Measurements from ENCODE around the gene GTF3C2. TPM values are rescaled to one million over a fixed set of nuclear protein-coding genes. Genes with fewer than 3 reads are reported as not detected.

Gene GTF3C2
- total and polyA plus RNA-seq, 10 of the 15 experiments (the other 5 are each of a cell fraction or from before 2014, with no cell fraction given) = 45.9 to 105 (median 80.3) TPM

DNA sequence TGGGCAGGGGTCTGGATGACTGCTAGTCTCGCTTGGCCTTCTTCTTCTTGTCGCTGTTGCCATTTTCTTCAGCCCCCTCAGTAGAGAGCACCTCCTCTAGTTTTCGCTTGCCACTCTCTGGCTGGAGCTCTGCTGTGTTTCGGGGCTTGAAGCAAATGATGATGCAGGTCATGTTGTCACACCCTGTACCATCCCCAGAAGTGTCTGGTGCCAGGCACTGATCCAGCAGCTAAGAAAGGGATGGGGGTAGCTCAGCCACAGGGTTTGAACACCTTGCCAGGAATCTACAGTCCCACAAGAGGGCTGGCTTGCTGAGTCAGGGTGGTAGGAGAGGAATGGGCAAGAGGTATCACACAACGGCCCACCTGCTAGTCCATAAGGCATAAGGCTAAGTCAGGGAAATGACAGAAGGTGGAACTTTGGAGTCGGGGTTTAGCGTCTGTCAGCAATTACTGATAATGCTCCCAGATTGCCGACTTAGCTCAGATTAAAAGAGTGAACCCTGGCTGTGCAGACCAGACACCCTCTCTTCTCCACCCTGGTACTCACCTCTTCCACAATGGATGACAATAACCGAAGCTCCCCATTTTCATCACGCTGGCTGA is 25.1 kb upstream of the GTF3C2 start:
- H2AFZ ChIP-seq (ENCODE audit: control insufficient read depth, low read depth, low read length) = no peak overlapping the region
- FAIRE-seq = no peak
- H3K4me2 ChIP-seq (ENCODE audit: control insufficient read depth, insufficient read depth) = no peak overlapping the region
- TSS peak; percentile 69 for BruUV-seq (replicated peaks)
- H3K79me2 ChIP-seq (ENCODE audit: control insufficient read depth, insufficient read depth, low read length) = peaks cover 15% of the 10 kb centered on the region
- RAD21 ChIA-PET (ENCODE audit: unreplicated experiment) = no interaction called here
- no peak overlapping the region for H3K4me3 ChIP-seq
- POLR2A ChIA-PET = interaction anchor here (0.5 to 2.8 kb wide), 5 partner anchors 10 to 1403 kb away, joined by 3 to 23 read pairs (median 10); partner anchors contain the start of genes NRBP1 and PPM1G
- H3K9me3 ChIP-seq (replicated peaks; ENCODE audit: control insufficient read depth, insufficient read depth, low read length) = no peaks in the 10 kb centered on the region
- H3K27me3 ChIP-seq (replicated peaks in 1 of 2; ENCODE audit: control insufficient read depth in 2 of 2, insufficient read depth in 2 of 2, low read length in 1 of 2) = no peaks in the 10 kb centered on the region
- peaks cover 9% of the 10 kb centered on the region; the same call in 1 of the 2 replicates for H3K4me1 ChIP-seq (ENCODE audit: control insufficient read depth, insufficient read depth, low read length)
- no peak overlapping the region for H3K9ac ChIP-seq (ENCODE audit: control insufficient read depth, insufficient read depth, low read length)
- no peak for ATAC-seq
- H3K27ac ChIP-seq (ENCODE audit: control insufficient read depth, insufficient read depth) = no peak overlapping the region
- TF ChIP-seq E2F4 (IDR thresholded peaks at IDR 0.05; ENCODE audit: low read depth, low read length) (no peak), NRF1 (conservative IDR thresholded peaks at IDR 0.05; ENCODE audit: low read depth, low read length) (no peak), JUNB (IDR thresholded peaks at IDR 0.05) (no peak), BRCA1 (IDR thresholded peaks at IDR 0.05; ENCODE audit: low read depth, low read length) (no peak)
- TF ChIP-seq, protein P1, sequence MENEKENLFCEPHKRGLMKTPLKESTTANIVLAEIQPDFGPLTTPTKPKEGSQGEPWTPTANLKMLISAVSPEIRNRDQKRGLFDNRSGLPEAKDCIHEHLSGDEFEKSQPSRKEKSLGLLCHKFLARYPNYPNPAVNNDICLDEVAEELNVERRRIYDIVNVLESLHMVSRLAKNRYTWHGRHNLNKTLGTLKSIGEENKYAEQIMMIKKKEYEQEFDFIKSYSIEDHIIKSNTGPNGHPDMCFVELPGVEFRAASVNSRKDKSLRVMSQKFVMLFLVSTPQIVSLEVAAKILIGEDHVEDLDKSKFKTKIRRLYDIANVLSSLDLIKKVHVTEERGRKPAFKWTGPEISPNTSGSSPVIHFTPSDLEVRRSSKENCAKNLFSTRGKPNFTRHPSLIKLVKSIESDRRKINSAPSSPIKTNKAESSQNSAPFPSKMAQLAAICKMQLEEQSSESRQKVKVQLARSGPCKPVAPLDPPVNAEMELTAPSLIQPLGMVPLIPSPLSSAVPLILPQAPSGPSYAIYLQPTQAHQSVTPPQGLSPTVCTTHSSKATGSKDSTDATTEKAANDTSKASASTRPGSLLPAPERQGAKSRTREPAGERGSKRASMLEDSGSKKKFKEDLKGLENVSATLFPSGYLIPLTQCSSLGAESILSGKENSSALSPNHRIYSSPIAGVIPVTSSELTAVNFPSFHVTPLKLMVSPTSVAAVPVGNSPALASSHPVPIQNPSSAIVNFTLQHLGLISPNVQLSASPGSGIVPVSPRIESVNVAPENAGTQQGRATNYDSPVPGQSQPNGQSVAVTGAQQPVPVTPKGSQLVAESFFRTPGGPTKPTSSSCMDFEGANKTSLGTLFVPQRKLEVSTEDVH (IDR thresholded peaks at IDR 0.05; ENCODE audit: low read depth, partially characterized antibody) = no peak
- no peak for DNase-seq (ENCODE audit: low read depth, low spot score)
- H3K36me3 ChIP-seq (ENCODE audit: control insufficient read depth in 2 of 2, insufficient read depth in 2 of 2, low read length in 1 of 2) = peaks cover 39 to 43% of the 10 kb centered on the region in 2 experiments
- SMC1A ChIA-PET (ENCODE audit: uncharacterized antibody, unreplicated experiment) = interaction anchor here (1.2 to 3.1 kb wide), 3 partner anchors 10 to 49 kb away, joined by 3 to 9 read pairs (median 3); no protein-coding TSS in a partner anchor
- intact Hi-C loops (cut with micrococcal nuclease; ENCODE audit: unreplicated experiment) (no loop called here), in situ Hi-C loops (cut with MboI) (no loop called here)
- H4K20me1 ChIP-seq (ENCODE audit: control insufficient read depth, insufficient read depth) = no peaks in the 10 kb centered on the region; the same call in 1 of the 2 replicates
- 97% methylated on average over 10 of the region's 10 CpGs for WGBS (ENCODE audit: insufficient coverage, insufficient replicate concordance, low lambda C conversion rate, missing lambda C conversion rate)
- CTCF ChIA-PET = interaction anchor here (0.7 kb wide), 1 partner anchor 49 kb away, joined by 3 read pairs; no protein-coding TSS in a partner anchor

Measured in GM12878 (cell line).